ENCODE results near the gene FSTL4.

DNA sequence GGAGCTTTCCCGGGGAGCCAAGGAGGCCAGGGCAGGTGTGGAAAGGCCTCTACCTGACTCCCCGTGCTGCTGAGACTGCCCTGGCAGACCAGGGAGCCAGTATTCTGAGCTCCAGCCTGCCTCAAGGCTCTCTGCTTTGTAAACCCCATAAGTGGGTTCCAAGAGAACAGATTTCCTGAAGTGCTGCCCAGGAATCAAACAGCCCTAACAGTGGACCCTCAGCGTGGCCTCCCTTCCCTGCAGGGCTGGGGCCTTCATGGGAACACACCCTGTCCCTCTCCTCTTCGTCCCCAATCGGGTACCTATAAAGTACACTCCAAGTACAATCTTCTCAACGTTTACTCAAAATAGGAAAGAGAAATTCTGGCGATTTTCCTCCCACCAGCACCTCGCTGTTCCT is 252.5 kb downstream of the FSTL4 start:
- TF ChIP-seq, protein P1, sequence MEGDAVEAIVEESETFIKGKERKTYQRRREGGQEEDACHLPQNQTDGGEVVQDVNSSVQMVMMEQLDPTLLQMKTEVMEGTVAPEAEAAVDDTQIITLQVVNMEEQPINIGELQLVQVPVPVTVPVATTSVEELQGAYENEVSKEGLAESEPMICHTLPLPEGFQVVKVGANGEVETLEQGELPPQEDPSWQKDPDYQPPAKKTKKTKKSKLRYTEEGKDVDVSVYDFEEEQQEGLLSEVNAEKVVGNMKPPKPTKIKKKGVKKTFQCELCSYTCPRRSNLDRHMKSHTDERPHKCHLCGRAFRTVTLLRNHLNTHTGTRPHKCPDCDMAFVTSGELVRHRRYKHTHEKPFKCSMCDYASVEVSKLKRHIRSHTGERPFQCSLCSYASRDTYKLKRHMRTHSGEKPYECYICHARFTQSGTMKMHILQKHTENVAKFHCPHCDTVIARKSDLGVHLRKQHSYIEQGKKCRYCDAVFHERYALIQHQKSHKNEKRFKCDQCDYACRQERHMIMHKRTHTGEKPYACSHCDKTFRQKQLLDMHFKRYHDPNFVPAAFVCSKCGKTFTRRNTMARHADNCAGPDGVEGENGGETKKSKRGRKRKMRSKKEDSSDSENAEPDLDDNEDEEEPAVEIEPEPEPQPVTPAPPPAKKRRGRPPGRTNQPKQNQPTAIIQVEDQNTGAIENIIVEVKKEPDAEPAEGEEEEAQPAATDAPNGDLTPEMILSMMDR (IDR thresholded peaks at IDR 0.05): no peak
- TF ChIP-seq POLR2AphosphoS5 (IDR thresholded peaks at IDR 0.05) (no peak), EP300 (IDR thresholded peaks at IDR 0.05; ENCODE audit: low read depth) (no peak)

Data from transverse colon (tissue), 4 donors.